Measurements from ENCODE around the gene ROR2. TPM values are rescaled to one million over a fixed set of nuclear protein-coding genes. Genes with fewer than 3 reads are reported as not detected.

The ROR2 gene
- total and polyA plus RNA-seq, 2 of the 13 experiments (the other 11 are each of a cell fraction or from before 2014, with no cell fraction given) = not detected

DNA sequence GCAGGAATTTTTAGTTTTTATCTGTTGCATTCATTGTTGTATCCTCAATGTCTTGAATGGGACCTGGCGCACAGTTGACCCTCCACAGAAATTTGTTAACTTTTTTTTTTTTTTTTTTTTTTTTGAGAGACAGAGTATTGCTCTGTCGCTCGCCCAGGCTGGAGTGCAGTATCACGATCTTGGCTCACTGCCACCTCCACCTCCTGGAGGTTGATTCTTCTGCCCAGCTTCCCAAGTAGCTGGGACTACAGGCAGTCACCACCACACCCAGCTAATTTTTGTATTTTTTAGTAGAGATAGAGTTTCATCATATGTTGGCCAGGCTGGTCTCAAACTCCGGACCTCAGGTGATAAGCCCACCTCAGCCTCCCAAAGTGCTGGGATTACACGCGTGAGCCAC lies 205.9 kb downstream of the ROR2 start (continued):
- TF ChIP-seq, protein P1, sequence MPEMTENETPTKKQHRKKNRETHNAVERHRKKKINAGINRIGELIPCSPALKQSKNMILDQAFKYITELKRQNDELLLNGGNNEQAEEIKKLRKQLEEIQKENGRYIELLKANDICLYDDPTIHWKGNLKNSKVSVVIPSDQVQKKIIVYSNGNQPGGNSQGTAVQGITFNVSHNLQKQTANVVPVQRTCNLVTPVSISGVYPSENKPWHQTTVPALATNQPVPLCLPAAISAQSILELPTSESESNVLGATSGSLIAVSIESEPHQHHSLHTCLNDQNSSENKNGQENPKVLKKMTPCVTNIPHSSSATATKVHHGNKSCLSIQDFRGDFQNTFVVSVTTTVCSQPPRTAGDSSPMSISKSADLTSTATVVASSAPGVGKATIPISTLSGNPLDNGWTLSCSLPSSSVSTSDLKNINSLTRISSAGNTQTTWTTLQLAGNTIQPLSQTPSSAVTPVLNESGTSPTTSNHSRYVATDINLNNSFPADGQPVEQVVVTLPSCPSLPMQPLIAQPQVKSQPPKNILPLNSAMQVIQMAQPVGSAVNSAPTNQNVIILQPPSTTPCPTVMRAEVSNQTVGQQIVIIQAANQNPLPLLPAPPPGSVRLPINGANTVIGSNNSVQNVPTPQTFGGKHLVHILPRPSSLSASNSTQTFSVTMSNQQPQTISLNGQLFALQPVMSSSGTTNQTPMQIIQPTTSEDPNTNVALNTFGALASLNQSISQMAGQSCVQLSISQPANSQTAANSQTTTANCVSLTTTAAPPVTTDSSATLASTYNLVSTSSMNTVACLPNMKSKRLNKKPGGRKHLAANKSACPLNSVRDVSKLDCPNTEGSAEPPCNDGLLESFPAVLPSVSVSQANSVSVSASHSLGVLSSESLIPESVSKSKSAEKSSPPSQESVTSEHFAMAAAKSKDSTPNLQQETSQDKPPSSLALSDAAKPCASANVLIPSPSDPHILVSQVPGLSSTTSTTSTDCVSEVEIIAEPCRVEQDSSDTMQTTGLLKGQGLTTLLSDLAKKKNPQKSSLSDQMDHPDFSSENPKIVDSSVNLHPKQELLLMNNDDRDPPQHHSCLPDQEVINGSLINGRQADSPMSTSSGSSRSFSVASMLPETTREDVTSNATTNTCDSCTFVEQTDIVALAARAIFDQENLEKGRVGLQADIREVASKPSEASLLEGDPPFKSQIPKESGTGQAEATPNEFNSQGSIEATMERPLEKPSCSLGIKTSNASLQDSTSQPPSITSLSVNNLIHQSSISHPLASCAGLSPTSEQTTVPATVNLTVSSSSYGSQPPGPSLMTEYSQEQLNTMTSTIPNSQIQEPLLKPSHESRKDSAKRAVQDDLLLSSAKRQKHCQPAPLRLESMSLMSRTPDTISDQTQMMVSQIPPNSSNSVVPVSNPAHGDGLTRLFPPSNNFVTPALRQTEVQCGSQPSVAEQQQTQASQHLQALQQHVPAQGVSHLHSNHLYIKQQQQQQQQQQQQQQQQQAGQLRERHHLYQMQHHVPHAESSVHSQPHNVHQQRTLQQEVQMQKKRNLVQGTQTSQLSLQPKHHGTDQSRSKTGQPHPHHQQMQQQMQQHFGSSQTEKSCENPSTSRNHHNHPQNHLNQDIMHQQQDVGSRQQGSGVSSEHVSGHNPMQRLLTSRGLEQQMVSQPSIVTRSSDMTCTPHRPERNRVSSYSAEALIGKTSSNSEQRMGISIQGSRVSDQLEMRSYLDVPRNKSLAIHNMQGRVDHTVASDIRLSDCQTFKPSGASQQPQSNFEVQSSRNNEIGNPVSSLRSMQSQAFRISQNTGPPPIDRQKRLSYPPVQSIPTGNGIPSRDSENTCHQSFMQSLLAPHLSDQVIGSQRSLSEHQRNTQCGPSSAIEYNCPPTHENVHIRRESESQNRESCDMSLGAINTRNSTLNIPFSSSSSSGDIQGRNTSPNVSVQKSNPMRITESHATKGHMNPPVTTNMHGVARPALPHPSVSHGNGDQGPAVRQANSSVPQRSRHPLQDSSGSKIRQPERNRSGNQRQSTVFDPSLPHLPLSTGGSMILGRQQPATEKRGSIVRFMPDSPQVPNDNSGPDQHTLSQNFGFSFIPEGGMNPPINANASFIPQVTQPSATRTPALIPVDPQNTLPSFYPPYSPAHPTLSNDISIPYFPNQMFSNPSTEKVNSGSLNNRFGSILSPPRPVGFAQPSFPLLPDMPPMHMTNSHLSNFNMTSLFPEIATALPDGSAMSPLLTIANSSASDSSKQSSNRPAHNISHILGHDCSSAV (CRISPR knock-in tag; IDR thresholded peaks at IDR 0.05; ENCODE audit: borderline replicate concordance) = no peak
- no peak for TF ChIP-seq TP53 (CRISPR knock-in tag; conservative IDR thresholded peaks at IDR 0.05)
- no peak for TF ChIP-seq NFIB (CRISPR knock-in tag; IDR thresholded peaks at IDR 0.05; ENCODE audit: borderline replicate concordance)
- TF ChIP-seq HDAC2 (CRISPR knock-in tag; IDR thresholded peaks at IDR 0.05) = no peak
- TF ChIP-seq ZBTB21 (CRISPR knock-in tag; IDR thresholded peaks at IDR 0.05) = no peak
- TF ChIP-seq GABPA (IDR thresholded peaks at IDR 0.05; ENCODE audit: low read depth, low read length) = no peak
- TF ChIP-seq GABPA (CRISPR knock-in tag; IDR thresholded peaks at IDR 0.05; ENCODE audit: low read depth) = no peak
- TF ChIP-seq NAIF1 (CRISPR knock-in tag; IDR thresholded peaks at IDR 0.05; ENCODE audit: borderline replicate concordance) = no peak
